Retina (tissue), 1 donor: ENCODE data around the gene UBXN10.

Source experiments
- DNase-seq: peaks from one replicate; pipeline ENCODE4 v3.0.0-alpha.2; 2016

UBXN10 gene, protein sequence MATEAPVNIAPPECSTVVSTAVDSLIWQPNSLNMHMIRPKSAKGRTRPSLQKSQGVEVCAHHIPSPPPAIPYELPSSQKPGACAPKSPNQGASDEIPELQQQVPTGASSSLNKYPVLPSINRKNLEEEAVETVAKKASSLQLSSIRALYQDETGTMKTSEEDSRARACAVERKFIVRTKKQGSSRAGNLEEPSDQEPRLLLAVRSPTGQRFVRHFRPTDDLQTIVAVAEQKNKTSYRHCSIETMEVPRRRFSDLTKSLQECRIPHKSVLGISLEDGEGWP

DNA sequence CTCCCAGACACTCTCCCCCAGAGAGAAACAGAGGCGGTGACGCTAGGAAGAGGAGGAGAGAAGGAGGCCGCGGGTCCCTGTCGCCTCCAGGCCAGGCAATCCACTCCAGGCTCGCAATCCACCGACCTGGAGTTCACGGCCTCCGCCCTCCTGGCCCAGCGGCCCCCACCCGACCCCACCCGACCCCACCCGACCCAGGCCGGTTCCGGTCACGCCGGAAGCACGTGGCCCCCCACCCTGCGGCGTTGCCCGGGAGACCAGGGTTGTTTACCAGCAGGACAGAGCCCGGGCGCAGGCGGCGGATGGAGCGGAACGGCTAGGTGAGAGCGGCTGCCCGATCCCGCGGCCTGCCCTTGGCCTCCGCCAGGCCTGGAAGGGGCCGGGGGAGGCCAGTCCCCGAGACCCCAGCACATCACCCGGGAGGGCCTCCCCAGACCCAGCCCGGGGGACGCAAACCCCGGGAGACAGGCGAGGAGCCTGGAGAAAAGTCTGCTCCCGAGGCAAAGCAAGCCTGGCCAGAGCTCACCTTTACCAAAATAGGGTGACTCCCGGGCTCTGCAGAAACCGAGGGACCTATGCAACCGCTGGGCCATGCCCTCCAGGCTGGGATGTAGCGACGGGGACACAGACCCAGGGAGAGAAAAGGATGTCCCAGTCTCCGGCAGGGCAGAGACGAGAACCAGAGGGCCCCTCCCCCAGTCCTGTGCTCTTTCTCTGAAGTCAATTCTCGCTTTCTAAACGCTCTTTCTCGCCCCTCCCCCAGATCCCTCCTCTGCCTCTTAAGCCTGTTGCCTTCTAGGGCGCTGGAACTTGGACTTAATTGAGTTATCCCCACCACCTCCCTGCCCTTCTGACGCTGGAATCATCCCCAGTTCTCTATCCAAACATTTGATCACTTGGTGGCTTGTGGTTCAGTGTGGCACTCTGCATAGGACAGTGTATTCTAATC, at the start of gene UBXN10, which contains the start of gene PLA2G2C:
Gene UBXN10 (plus strand): TSS at position 263 of the 949 bp plus-strand sequence. CDS start 4,466 bp downstream, outside the sequence.
Gene PLA2G2C (minus strand): TSS at position 685 of the 949 bp plus-strand sequence. CDS start 9,155 bp downstream, outside the sequence.
- peak; percentile 68 for DNase-seq

DNA sequence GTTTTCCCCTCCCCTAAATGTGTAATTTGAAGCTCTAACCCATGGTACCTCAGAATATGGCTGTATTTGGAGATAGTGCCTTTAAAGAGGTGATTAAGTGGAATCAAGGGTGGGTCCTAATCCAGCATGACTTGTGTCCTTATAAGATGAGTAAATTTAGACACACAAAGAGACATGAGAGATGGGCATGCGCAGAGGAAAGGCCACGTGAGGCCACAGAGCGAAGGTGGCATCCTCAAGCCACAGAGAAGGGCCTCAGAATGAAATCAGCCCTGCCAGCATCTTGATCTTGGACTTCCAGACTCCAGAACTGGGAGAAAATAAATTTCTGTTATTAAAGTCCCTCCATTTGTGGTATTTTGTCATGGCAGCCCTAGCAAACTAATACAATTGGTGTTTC, 49.6 kb upstream of the UBXN10 start:
- DNase-seq = no peak

DNA sequence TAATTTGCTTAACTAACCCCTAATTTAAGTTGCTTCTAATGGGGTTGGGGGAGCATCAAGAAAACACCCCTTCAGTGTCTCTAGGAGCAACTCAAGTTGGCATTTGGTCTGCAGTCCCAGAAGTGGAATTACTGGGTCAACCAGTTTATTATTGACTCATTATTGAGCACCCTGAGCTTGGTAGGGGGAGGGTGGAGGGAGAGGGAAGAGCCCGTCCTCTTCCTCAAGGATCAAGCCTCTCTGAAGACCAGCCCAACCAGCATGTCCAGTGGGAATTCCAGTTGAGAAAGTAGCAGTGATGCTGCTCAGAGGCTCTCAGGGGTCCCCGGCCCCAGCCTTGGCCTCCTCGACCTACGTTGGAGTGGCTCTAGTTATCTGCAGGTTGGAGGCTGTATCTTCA, 48.8 kb upstream of the UBXN10 start:
- DNase-seq = no peak

GRCh38 chr1:20137604-20138003, 48.3 kb upstream of the UBXN10 start:
- no peak for DNase-seq

DNA sequence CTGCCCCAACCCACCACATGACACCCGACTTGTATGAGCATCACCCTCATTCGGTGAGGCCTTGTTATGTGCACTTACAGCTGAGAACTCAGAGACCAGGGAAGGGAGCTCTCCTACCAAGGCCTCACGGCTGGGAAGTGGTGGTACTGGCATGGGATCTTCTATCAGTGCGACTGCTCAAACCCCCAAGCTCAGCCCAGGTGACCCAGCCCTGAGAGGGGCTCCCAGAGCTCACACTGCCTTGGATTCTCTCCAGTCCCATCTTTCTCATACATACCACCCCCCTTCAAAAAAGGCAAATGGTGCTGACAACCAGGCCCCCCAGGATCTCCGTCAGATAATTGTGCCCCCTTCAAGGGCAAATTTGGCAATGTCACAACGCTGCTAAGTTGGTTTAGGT, 47.5 kb upstream of the UBXN10 start:
- DNase-seq = no peak

DNA sequence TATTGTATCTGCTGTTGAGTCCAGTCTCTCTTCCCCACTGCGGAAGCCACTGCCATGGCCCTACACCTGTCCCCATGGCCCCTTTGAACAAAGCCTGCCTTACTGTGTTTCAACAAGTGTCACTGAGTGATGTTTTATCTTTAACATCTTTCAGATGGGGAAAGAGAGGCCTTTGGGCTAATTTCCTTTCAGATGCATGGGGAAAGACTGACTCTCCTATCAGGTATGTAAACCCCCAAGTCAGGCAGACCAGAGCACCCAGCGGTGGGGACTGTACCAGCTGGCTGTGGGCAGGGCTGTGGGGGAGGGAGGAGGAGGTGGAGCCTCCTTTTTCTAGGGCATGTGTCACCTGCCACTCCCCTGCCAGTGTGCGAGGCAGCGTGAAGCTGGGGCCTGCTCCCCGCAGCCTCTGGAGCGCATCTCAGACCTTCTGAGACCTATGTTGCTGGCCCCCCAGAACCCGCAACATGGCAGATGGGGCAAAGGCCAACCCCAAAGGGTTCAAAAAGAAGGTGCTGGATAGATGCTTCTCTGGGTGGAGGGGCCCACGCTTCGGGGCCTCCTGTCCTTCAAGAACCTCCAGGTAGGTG, 46.8 kb upstream of the UBXN10 start, which contains the start of gene PLA2G2F:
Gene PLA2G2F (plus strand): TSS at position 363 of the 590 bp plus-strand sequence. CDS start 105 bp downstream, at position 468.
- no peak for DNase-seq

DNA sequence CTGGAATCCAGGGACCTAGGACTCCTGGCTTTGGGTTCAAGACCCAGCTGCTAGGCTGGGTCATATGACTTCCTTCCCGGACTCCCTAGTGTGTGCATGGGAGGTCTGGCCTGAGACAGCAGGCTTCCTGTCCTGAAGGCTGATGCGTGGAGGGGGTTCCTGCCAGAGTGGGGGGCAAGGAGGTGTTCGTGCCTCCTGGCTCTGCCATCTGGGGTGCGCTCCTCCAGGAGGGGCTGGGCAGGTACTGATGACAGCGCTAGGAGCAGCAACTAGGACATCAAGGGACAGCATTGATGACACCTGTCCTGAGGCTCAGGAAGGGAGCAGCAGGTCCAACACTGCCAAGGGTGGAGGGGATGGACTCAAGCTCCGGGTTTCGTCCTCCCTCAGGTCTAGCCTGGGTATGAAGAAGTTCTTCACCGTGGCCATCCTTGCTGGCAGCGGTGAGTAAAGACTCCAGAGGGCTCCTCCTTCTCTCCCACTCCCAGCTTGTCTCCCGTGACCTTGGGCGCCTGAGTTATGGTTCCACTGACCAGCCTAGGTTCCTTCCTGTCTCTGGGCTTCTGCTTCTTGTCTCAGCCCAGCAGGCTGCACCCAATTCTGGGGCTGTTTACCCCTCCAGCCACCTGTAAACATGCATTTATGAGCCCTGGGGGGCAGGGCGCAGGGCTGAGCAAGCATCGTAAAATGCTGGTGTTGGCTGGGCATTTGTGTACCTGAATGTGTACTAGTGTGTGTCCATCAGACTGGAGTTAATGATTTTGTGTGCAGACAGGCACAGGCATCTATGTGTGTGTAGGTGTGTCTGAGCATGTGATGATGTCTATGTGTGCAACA, 45.9 kb upstream of the UBXN10 start:
- no peak for DNase-seq

DNA sequence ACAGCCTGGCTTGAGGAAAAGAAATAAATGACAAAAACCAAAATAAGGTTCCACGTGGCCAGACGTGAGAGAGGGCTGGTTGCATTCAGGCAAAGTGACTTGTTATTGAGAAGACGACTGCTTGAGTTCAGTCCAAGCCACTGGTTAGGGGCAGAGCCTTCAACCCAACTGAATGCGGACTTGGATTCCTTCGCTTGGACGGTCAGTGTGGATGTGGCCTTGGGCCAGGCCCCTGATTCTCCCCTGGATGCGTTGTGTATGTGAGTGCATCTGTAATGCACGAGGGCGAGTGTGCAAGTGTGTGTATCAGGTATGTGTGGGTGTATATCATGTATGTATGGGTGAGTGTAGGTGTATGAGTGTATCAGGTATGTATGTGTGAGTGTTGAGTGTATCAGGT, 44.9 kb upstream of the UBXN10 start:
- DNase-seq = no peak

DNA sequence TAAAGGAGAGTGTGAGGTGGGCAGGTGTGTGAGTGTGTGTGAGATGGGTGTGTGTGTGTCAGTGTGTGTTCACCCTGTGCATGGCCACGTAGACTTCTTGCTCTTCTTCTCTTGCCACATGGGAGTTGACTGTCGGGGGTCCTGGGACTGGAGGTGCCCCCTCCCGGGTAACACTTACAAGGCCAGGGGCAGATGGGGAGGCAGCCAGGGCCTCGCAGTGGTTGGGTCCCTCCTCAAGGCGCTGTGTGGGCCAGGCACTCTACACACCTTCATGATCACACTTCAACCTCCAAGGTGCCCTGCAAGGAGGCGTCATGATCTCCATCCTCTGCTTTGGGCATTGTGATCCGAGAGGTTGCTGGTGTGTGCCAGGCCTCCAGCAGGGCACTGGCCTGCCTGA, 44.4 kb upstream of the UBXN10 start:
- no peak for DNase-seq

GRCh38 chr1:20142001-20142710, 43.7 kb upstream of the UBXN10 start:
- DNase-seq = no peak

DNA sequence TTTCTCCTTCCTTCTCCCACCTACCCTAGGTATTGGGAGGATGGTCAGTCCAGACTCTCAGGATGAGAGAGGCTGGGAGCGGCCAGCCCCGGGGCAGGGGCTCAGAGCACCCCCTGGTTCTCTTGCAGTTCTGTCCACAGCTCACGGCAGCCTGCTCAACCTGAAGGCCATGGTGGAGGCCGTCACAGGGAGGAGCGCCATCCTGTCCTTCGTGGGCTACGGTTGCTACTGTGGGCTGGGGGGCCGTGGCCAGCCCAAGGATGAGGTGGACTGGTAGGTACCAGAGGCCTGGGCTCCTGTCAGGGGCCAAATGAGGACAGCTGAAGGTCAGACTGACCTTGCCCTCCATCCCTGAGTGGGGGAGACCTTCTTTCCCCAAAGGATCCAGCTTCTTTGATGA, 42.6 kb upstream of the UBXN10 start:
- no peak for DNase-seq

- DNase-seq = no peak
Observed at GRCh38 chr1:20143734-20144565, 41.9 kb upstream of the UBXN10 start.

GRCh38 chr1:20147846-20148570, 37.9 kb upstream of the UBXN10 start:
- no peak for DNase-seq

- DNase-seq = no peak
Observed at GRCh38 chr1:20148571-20149500, 37.1 kb upstream of the UBXN10 start.

- DNase-seq = no peak
Observed at GRCh38 chr1:20149601-20150325, 36.1 kb upstream of the UBXN10 start.

DNA sequence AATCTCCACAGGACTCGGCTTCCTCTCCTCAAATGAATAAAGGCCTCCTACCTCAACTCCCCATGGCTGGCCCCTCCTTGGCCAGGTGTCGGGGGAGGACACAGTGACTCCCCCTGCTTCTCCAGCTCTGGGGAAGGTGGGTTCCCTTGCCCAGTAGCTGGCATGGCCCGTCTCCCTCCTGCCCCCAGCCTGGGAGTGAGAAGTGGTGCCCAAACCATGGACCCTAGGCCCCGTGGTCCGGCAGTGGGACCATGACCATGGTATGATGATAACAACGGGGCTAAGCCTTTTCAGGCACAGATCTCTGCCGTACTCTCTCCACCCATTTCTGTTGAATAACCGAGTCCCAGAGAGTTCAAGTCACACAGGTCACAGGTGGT, 35.6 kb upstream of the UBXN10 start:
- DNase-seq = no peak

- DNase-seq = no peak
Observed at GRCh38 chr1:20150969-20151368, 34.9 kb upstream of the UBXN10 start.

GRCh38 chr1:20151906-20152598, 33.8 kb upstream of the UBXN10 start:
- peak; percentile 92 for DNase-seq
